GM13976 (cell line): ENCODE results near the gene IP6K2.

Source experiments
- DNase-seq: peaks from one replicate; pipeline ENCODE4 v3.0.0; 2012; ENCODE audit warnings: low spot score
- in situ Hi-C: fragments of 300-500 bp; cut with MboI; formaldehyde crosslinking; loops from one replicate; pipeline ENCODE4 v1.12.0; 2022; ENCODE audit warnings: low sequenced_read_pairs, mixed read lengths, inconsistent platforms; ENCODE audit not compliant: unreplicated experiment
- TF ChIP-seq, protein P1 (sequence below): IDR thresholded peaks from 2 replicates; pipeline ENCODE4 v1.5.1; 2012; ENCODE audit warnings: borderline replicate concordance, mild to moderate bottlenecking; ENCODE audit not compliant: insufficient read depth; ENCODE audit errors: extremely low read depth, missing control alignments, control extremely low read depth

The IP6K2 gene

GRCh38 chr3:48696156-48696555 lies 20.9 kb downstream of the IP6K2 start:
- in situ Hi-C loops, result no loop called here
- TF ChIP-seq, protein P1, sequence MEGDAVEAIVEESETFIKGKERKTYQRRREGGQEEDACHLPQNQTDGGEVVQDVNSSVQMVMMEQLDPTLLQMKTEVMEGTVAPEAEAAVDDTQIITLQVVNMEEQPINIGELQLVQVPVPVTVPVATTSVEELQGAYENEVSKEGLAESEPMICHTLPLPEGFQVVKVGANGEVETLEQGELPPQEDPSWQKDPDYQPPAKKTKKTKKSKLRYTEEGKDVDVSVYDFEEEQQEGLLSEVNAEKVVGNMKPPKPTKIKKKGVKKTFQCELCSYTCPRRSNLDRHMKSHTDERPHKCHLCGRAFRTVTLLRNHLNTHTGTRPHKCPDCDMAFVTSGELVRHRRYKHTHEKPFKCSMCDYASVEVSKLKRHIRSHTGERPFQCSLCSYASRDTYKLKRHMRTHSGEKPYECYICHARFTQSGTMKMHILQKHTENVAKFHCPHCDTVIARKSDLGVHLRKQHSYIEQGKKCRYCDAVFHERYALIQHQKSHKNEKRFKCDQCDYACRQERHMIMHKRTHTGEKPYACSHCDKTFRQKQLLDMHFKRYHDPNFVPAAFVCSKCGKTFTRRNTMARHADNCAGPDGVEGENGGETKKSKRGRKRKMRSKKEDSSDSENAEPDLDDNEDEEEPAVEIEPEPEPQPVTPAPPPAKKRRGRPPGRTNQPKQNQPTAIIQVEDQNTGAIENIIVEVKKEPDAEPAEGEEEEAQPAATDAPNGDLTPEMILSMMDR, result no peak
- no peak for DNase-seq

DNA sequence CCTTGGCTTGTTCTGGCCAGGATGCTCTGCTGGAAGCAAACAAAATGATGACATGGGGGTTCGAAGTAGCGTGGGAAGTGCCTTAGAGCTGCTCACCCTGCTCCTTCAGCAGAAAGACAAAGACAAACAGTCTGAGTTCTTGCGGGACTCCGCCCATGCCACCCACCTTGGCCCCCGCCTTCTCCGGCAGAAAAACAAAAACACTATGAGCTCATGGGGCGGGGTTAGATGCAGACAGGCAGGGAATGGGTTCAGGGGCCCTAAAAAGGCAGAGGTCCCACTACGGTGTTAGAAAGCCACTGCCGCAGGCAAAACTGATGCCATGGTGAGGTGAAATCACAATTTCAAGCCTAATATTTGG lies 21.6 kb downstream of the IP6K2 start:
- TF ChIP-seq, protein P1, result no peak
- in situ Hi-C loops, result no loop called here
- DNase-seq, result no peak

GRCh38 chr3:48694610-48695392 lies 22.2 kb downstream of the IP6K2 start:
- TF ChIP-seq, protein P1, result no peak
- no peak for DNase-seq
- in situ Hi-C loops, result no loop called here

DNA sequence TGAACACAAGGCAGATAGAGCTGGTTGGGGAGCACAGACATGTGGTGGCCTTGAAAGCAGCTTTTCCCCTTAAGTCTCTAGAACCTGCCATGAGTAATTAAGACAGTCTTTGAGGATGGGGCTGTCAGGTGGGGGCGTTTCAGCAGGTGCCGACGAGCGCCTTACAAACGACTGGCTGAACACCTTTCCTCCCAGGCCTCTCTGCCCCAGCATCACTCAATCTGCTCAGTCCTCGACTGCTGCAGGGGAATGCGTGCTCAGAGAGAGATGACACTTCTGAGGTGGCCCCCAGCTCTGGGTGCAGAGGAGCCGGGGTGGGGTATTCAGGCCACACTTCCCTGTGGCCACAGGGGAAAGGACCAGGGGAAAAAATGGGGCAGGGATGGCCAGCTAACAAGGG lies 23.2 kb downstream of the IP6K2 start:
- in situ Hi-C loops, result no loop called here

DNA sequence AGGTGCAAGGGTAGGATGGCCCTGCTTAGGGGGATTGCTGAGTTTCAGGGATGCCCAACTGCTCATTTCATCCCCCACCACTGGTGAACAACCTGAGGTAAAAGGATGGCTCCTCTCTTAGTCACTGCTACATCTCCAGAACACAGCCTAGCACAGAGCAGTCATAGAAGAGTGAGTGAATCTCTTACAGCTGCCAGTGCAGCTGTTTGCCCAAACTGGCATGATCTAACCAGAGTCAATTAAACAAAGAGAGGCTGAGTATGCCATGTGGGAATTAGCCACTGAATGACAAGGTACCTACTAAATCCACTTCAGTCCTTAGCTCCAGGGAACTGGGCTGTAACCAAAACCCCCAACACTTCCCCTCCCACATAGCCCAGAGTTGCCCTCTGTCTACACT lies 24.5 kb downstream of the IP6K2 start:
- TF ChIP-seq, protein P1, result no peak
- DNase-seq, result no peak
- in situ Hi-C loops, result no loop called here

More for the DNA sequence above, 23.2 kb downstream of the IP6K2 start:
- DNase-seq, result no peak
- TF ChIP-seq, protein P1, result no peak

- in situ Hi-C loops, result no loop called here
- no peak for DNase-seq
- TF ChIP-seq, protein P1, result no peak
These were observed 26.1 kb downstream of the IP6K2 start for GRCh38 chr3:48690846-48691458.

- DNase-seq, result no peak
- TF ChIP-seq, protein P1, result no peak
- in situ Hi-C loops, result no loop called here
These were observed 27.6 kb downstream of the IP6K2 start for GRCh38 chr3:48689384-48689783.
